ENCODE data around the gene RHOC.

The RHOC gene

GRCh38 chr1:112651205-112651604, 55.7 kb downstream of the RHOC start:
- peaks cover 15% of the 10 kb centered on the region for H3K4me1 Mint-ChIP-seq (ENCODE audit: low read depth)
- H3K36me3 Mint-ChIP-seq (ENCODE audit: low read depth) = peaks cover 72% of the 10 kb centered on the region
- H3K9me3 Mint-ChIP-seq = no peaks in the 10 kb centered on the region
- H3K27ac Mint-ChIP-seq = no peak overlapping the region
- H3K4me3 Mint-ChIP-seq = no peak overlapping the region
- no peaks in the 10 kb centered on the region for H3K27me3 Mint-ChIP-seq

Measured in stimulated activated naive CD8-positive, alpha-beta T cell treated with anti-CD3 and anti-CD28 coated beads, Interleukin-15, Interleukin-2, amounts not matched to agents 100 ng/mL and 50 ng/mL, for 24 hours (primary cell).